ENCODE results near the gene RMI2.

GRCh38 chr16:11321662-11322061, 23.6 kb upstream of the RMI2 start:
- TF ChIP-seq POLR2AphosphoS5 (IDR thresholded peaks at IDR 0.05; ENCODE audit: low read depth, low read length) (no peak), POLR2A (IDR thresholded peaks at IDR 0.05; ENCODE audit: low read depth, low read length) (no peak), TAF1 (IDR thresholded peaks at IDR 0.05; ENCODE audit: borderline replicate concordance, low read depth, low read length) (no peak)

Measured in GM12892 (cell line).